ENCODE data around the gene IL18RAP. TPM values are rescaled to one million over a fixed set of nuclear protein-coding genes. Genes with fewer than 3 reads are reported as not detected.

IL18RAP gene
- total and polyA plus RNA-seq, 9 donors: 0.10 to 0.77 (median 0.33) TPM

GRCh38 chr2:102449370-102449974, 26.5 kb downstream of the IL18RAP start:
- TF ChIP-seq CTCF (IDR thresholded peaks at IDR 0.05) (peak in 1 of 3 donors; percentile 25), EP300 (IDR thresholded peaks at IDR 0.05) (no peak), POLR2A (IDR thresholded peaks at IDR 0.05) (no peak)
- WGBS, 3 donors: 0 to 1% (median 0%) methylated on average over 1 of the region's 1 CpG
- DNase-seq: peak in 2 of 5 donors; percentile 23 to 27
- H3K36me3 ChIP-seq: no peaks in the 10 kb centered on the region
- H3K27ac ChIP-seq: no peak overlapping the region
- no peak overlapping the region for H3K4me3 ChIP-seq
- H3K27me3 ChIP-seq: no peaks in the 10 kb centered on the region
- H3K4me1 ChIP-seq (ENCODE audit: insufficient read depth): no peaks in the 10 kb centered on the region
- intact Hi-C loops (cut with DNase I): no loop called here
- no peaks in the 10 kb centered on the region for H3K9me3 ChIP-seq

GRCh38 chr2:102451968-102452367, 29.0 kb downstream of the IL18RAP start:
- Histone ChIP-seq H3K4me3 (no peak overlapping the region), H3K27me3 (no peaks in the 10 kb centered on the region), H3K27ac (no peak overlapping the region), H3K9me3 (no peaks in the 10 kb centered on the region), H3K36me3 (no peaks in the 10 kb centered on the region), H3K4me1 (ENCODE audit: insufficient read depth) (no peaks in the 10 kb centered on the region)
- no peak for DNase-seq
- no peak for TF ChIP-seq EP300 (IDR thresholded peaks at IDR 0.05)
- no peak for TF ChIP-seq POLR2A (IDR thresholded peaks at IDR 0.05)
- no peak for TF ChIP-seq CTCF (IDR thresholded peaks at IDR 0.05)
- intact Hi-C loops (cut with DNase I): no loop called here
- 41 to 55% (median 44%) methylated on average over 2 of the region's 2 CpGs for WGBS, 3 donors

GRCh38 chr2:102453501-102453900, 30.5 kb downstream of the IL18RAP start:
- no peak for TF ChIP-seq CTCF (IDR thresholded peaks at IDR 0.05)
- TF ChIP-seq POLR2A (IDR thresholded peaks at IDR 0.05): no peak
- no peak for TF ChIP-seq EP300 (IDR thresholded peaks at IDR 0.05)
- H3K9me3 ChIP-seq: no peaks in the 10 kb centered on the region
- no peaks in the 10 kb centered on the region for H3K36me3 ChIP-seq
- H3K4me1 ChIP-seq (ENCODE audit: insufficient read depth): no peaks in the 10 kb centered on the region
- H3K27ac ChIP-seq: no peak overlapping the region
- 56 to 70% (median 69%) methylated on average over 4 of the region's 4 CpGs for WGBS, 3 donors
- DNase-seq: no peak
- H3K27me3 ChIP-seq: no peaks in the 10 kb centered on the region
- intact Hi-C loops (cut with DNase I): no loop called here
- H3K4me3 ChIP-seq: no peak overlapping the region

GRCh38 chr2:102455061-102455670, 32.2 kb downstream of the IL18RAP start:
- TF ChIP-seq POLR2A (IDR thresholded peaks at IDR 0.05): no peak
- intact Hi-C loops (cut with DNase I): no loop called here
- no peaks in the 10 kb centered on the region for H3K4me1 ChIP-seq (ENCODE audit: insufficient read depth)
- H3K4me3 ChIP-seq: no peak overlapping the region
- no peaks in the 10 kb centered on the region for H3K27me3 ChIP-seq
- no peaks in the 10 kb centered on the region for H3K9me3 ChIP-seq
- 67 to 83% (median 76%) methylated on average over 2 of the region's 2 CpGs for WGBS, 3 donors
- no peak overlapping the region for H3K27ac ChIP-seq
- DNase-seq: no peak
- H3K36me3 ChIP-seq: no peaks in the 10 kb centered on the region

GRCh38 chr2:102460467-102460866, 37.5 kb downstream of the IL18RAP start:
- WGBS, 3 donors: 55 to 65% (median 60%) methylated on average over 1 of the region's 1 CpG
- Histone ChIP-seq H3K36me3 (no peaks in the 10 kb centered on the region), H3K27ac (no peak overlapping the region), H3K27me3 (no peaks in the 10 kb centered on the region), H3K9me3 (no peaks in the 10 kb centered on the region), H3K4me3 (no peak overlapping the region), H3K4me1 (ENCODE audit: insufficient read depth) (no peaks in the 10 kb centered on the region)
- TF ChIP-seq POLR2A (IDR thresholded peaks at IDR 0.05): no peak
- no peak for TF ChIP-seq CTCF (IDR thresholded peaks at IDR 0.05)
- TF ChIP-seq EP300 (IDR thresholded peaks at IDR 0.05): no peak
- intact Hi-C loops (cut with DNase I): no loop called here
- DNase-seq: no peak
